Spleen (tissue), 7 donors: ENCODE data around the gene CACNA1D.

Experiments
- CTCF ChIP-seq, 11 experiments: fragments of 200-600 bp in 7 of 11; fragments of 450-650 bp in 4 of 11; sonication (generic) in 4 of 11; IDR thresholded peaks in 8 of 11; conservative IDR thresholded peaks in 3 of 11; 1 replicate in 7 of 11; 2 replicates in 4 of 11; pipeline versions ENCODE4 v1.4.0 to v1.8.0; 2016 to 2021; ENCODE audit warnings: antibody characterized with exemption in 11 of 11, inconsistent platforms in 4 of 11, mild to moderate bottlenecking in 1 of 11
- POLR2AphosphoS5 ChIP-seq, 3 donors: sonication (generic); formaldehyde crosslinking; IDR thresholded peaks; one replicate each; pipeline ENCODE4 v1.5.1; 2017; ENCODE audit warnings: antibody characterized with exemption in 3 of 3
- donor health status: DM: no; HTN: no; CAD: no; lungs with moderate emphysema.
- donor health status: DM: no; HTN: no; CAD: no.
- donor health status: DM: no; HTN: no; CAD: no.

DNA sequence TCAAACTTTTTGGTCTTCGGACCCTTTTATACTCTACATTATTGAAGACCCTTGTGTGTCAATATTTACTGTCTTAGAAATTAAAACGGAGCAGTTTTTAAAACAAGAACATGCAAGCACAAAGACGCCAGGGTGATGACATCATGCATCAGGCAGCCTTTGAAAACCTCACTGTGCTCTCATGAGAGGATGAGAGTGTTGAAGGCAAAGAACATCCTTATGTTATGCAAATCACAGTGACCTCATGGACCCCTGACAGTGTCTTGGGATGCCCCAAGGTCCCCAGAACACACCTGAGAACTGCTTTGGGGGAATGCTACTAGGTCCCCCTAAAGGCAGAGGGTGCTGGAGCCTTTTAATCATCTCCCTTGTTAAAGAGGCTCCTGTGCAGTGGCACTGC lies 300.2 kb downstream of the CACNA1D start:
- TF ChIP-seq CTCF (IDR thresholded peaks at IDR 0.05 in 8 of 11, conservative IDR thresholded peaks at IDR 0.05 in 3 of 11) (no peak), POLR2AphosphoS5 (IDR thresholded peaks at IDR 0.05) (no peak)
